Activated CD4-positive, alpha-beta T cell treated with anti-CD3 and anti-CD28 coated beads, Interleukin-2, Interleukin-6, amounts not matched to agents 100 ng/mL and 50 ng/mL, durations not matched to agents 16 hours and 8 hours (primary cell): Measurements from ENCODE around the gene ATR.
"Not testable (repeated sequence)": the region's sequence is repeated elsewhere in the genome, so short reads cannot be mapped to it uniquely, and the experiment has no call there.

Experiments used
- DNase-seq: peaks from one replicate; pipeline ENCODE4 v3.0.0-alpha.2; 2020

ATR gene

GRCh38 chr3:142578329-142579223 lies at the start of gene ATR:
ATR (minus strand) TSS chr3:142578733; CDS start chr3:142578704, 29 bp downstream.
- peak; percentile 98 for DNase-seq

GRCh38 chr3:142626971-142627370 lies 48.4 kb upstream of the ATR start:
- DNase-seq = no peak

- DNase-seq = no peak
Observed at GRCh38 chr3:142625153-142625440, 46.6 kb upstream of the ATR start.

GRCh38 chr3:142624341-142625152 lies 46.0 kb upstream of the ATR start:
- DNase-seq = no peak

- no peak for DNase-seq
Observed at GRCh38 chr3:142623194-142623593, 44.7 kb upstream of the ATR start.

GRCh38 chr3:142622405-142622804 lies 43.9 kb upstream of the ATR start:
- DNase-seq = no peak

GRCh38 chr3:142618917-142619461 lies 40.5 kb upstream of the ATR start:
- DNase-seq = no peak

GRCh38 chr3:142615171-142615570 lies 36.6 kb upstream of the ATR start:
- DNase-seq = no peak

GRCh38 chr3:142614059-142614626 lies 35.6 kb upstream of the ATR start:
- DNase-seq = no peak

GRCh38 chr3:142613491-142613890 lies 35.0 kb upstream of the ATR start:
- no peak for DNase-seq

- no peak for DNase-seq
Observed at GRCh38 chr3:142611206-142611605, 32.7 kb upstream of the ATR start.

- peak; percentile 11 for DNase-seq
Observed at GRCh38 chr3:142609136-142609535, 30.6 kb upstream of the ATR start.

- DNase-seq = no peak
Observed at GRCh38 chr3:142608631-142609030, 30.1 kb upstream of the ATR start.

GRCh38 chr3:142604940-142605339 lies 26.4 kb upstream of the ATR start:
- DNase-seq = no peak

- not testable (repeated sequence) for DNase-seq
Observed at GRCh38 chr3:142603386-142603705, 24.8 kb upstream of the ATR start.

GRCh38 chr3:142602619-142603385 lies 24.3 kb upstream of the ATR start:
- no peak for DNase-seq

- no peak for DNase-seq
Observed at GRCh38 chr3:142601713-142602112, 23.2 kb upstream of the ATR start.

GRCh38 chr3:142597906-142598305 lies 19.4 kb upstream of the ATR start:
- DNase-seq = no peak

- DNase-seq = no peak
Observed at GRCh38 chr3:142596726-142597088, 18.2 kb upstream of the ATR start.

- peak; percentile 91 for DNase-seq
Observed at GRCh38 chr3:142595951-142596725, 17.6 kb upstream of the ATR start, which contains the start of gene PLS1. PLS1 (plus strand) TSS chr3:142596393; CDS start chr3:142664238, 67,845 bp downstream.

- DNase-seq = no peak
Observed at GRCh38 chr3:142595581-142595950, 17.0 kb upstream of the ATR start.

- DNase-seq = no peak
Observed at GRCh38 chr3:142595141-142595540, 16.6 kb upstream of the ATR start.
